Cardiac muscle cell (in vitro differentiated cells and primary cell): ENCODE results near the gene GPM6B. TPM values are rescaled to one million over a fixed set of nuclear protein-coding genes. Genes with fewer than 3 reads are reported as not detected.

Experiments
- DNase-seq, 2 donors: peaks; one replicate each; pipeline versions ENCODE4 v3.0.0 to v3.0.0-alpha.2; 2010 to 2017; ENCODE audit warnings: low read depth in 1 of 2, low spot score in 1 of 2
- H3K27ac ChIP-seq: fragments of 200-600 bp; sonication (generic); 2 replicates; pipeline ENCODE4 v1.5.1; 2016
- H3K27me3 ChIP-seq: fragments of 200-600 bp; sonication (generic); 2 replicates; pipeline ENCODE4 v1.6.0; 2016; ENCODE audit warnings: control low read depth
- H3K36me3 ChIP-seq: fragments of 200-600 bp; sonication (generic); 2 replicates; pipeline ENCODE4 v1.5.1; 2016; ENCODE audit warnings: control low read depth
- H3K4me1 ChIP-seq: fragments of 200-600 bp; sonication (generic); 2 replicates; pipeline ENCODE4 v1.8.1; 2017; ENCODE audit warnings: low read depth, mild to moderate bottlenecking, mixed run types
- H3K4me3 ChIP-seq: fragments of 200-600 bp; sonication (generic); 2 replicates; pipeline ENCODE4 v1.5.1; 2016; ENCODE audit warnings: mild to moderate bottlenecking
- H3K9me3 ChIP-seq: fragments of 200-600 bp; sonication (generic); 2 replicates; pipeline ENCODE4 v1.5.1; 2017; ENCODE audit warnings: low read depth, mild to moderate bottlenecking, control low read depth
- polyA plus RNA-seq: library from polyadenylated mRNA; unstranded; fragments of >200 nt; fragmentation: Nextera tagmentation; extraction: Ambion mirVana; gene quantifications from 2 replicates; pipeline ENCODE4 v1.2.1, GENCODE V29; 2016
- total RNA-seq: library from RNA; depleted of rRNA; stranded (reverse); fragments of >200 nt; gene quantifications from 2 replicates; pipeline ENCODE4 v1.2.3, GENCODE V29; 2016
- TF ChIP-seq, protein P1 (sequence below): IDR thresholded peaks from 2 replicates; pipeline ENCODE4 v1.5.1; 2012; ENCODE audit warnings: low read depth, mild to moderate bottlenecking, low read length

The GPM6B gene
- total and polyA plus RNA-seq, 2 experiments from 2014 or later, result 3.4 to 8.7 TPM

DNA sequence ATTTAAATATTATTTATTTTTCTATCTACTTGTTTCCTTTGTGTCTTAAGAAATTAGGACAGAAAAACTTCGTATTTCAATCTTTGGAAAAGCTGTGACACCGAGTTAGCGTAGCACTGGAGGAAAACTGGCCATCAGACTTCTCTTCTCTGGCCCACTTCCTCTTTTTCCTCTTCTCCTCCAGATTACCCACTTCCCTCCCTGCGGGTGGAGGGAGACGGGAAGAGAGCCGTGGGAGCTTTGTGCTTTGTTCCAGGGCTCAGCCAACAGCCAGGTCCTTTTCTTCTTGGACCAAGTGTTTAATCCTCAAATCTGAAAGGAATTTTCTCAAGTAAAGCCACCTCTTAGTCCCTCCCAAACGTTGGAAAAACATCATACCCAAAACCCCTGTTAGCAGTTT is 52.6 kb downstream of the GPM6B start:
- Histone ChIP-seq H3K36me3 (peaks cover 74% of the 10 kb centered on the region), H3K4me3 (no peak overlapping the region), H3K27ac (no peak overlapping the region), H3K4me1 (peaks cover 4% of the 10 kb centered on the region), H3K27me3 (no peaks in the 10 kb centered on the region), H3K9me3 (no peaks in the 10 kb centered on the region)
- DNase-seq, result no peak
- TF ChIP-seq, protein P1, sequence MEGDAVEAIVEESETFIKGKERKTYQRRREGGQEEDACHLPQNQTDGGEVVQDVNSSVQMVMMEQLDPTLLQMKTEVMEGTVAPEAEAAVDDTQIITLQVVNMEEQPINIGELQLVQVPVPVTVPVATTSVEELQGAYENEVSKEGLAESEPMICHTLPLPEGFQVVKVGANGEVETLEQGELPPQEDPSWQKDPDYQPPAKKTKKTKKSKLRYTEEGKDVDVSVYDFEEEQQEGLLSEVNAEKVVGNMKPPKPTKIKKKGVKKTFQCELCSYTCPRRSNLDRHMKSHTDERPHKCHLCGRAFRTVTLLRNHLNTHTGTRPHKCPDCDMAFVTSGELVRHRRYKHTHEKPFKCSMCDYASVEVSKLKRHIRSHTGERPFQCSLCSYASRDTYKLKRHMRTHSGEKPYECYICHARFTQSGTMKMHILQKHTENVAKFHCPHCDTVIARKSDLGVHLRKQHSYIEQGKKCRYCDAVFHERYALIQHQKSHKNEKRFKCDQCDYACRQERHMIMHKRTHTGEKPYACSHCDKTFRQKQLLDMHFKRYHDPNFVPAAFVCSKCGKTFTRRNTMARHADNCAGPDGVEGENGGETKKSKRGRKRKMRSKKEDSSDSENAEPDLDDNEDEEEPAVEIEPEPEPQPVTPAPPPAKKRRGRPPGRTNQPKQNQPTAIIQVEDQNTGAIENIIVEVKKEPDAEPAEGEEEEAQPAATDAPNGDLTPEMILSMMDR, result no peak

DNA sequence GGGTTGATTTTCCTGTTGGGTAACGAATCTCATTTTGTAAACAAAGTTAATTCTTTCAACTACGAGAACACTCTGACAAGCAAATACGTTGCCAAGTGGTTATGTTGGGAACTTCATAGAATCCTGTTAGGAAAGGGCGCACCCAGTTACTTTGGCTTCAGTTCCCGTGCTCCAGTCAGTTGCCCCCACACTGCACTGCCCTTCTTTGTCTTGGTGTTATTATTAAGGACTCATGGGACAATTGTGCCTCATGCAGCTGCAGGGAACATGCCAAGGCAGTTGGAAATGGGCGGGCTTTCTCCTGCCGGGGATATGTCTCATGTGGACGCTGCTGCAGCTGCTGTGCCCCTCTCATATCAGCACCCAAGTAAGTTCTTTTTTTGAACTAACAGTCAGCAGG is 53.4 kb downstream of the GPM6B start:
- Histone ChIP-seq H3K36me3 (peaks cover 74% of the 10 kb centered on the region), H3K27ac (no peak overlapping the region), H3K4me1 (peaks cover 4% of the 10 kb centered on the region), H3K27me3 (no peaks in the 10 kb centered on the region), H3K9me3 (no peaks in the 10 kb centered on the region), H3K4me3 (no peak overlapping the region)
- DNase-seq, result no peak
- TF ChIP-seq, protein P1, result no peak

DNA sequence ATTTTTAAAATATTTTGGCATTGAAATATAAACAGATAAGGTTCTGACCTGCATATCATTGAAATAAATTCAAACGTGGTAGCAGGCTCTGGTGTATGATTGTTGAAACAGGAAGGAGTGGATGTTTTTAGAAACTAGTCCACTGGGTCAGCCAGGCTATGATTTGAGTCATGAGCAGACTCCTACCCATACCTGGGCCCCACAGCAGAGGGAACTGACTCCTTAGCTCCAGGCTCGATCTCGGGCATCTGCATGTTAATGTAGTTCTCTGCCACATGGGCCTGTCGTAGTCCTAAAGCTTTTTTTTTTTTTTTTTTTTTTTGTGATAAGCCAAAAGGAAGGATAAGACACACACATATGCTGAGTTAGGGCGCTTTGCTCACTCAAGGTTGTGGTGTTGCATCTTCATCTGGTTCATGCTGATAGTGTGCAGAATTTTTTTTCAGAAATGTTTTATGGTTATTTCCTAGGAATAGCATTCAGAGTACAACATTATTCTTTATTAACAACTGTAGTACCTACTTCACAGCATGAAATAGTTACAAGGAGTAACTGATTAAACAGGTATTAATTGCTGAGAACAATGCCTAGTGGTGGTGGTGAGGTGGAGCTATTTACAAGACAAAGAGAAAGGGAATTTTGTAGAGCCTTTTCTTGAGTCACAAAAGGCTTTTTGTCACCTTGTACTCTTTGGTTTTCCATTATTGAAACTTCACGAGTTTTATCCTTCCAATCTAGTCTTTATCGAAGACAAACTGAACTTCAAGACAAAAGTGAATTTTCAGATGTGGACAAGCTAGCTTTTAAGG is 55.1 kb downstream of the GPM6B start:
- Histone ChIP-seq H3K27me3 (no peaks in the 10 kb centered on the region), H3K4me1 (peaks cover 4% of the 10 kb centered on the region), H3K4me3 (no peak overlapping the region), H3K9me3 (no peaks in the 10 kb centered on the region), H3K27ac (no peak overlapping the region), H3K36me3 (peaks cover 75% of the 10 kb centered on the region)
- DNase-seq, result peak in 1 of 2 donors; percentile 6
- TF ChIP-seq, protein P1, result no peak

DNA sequence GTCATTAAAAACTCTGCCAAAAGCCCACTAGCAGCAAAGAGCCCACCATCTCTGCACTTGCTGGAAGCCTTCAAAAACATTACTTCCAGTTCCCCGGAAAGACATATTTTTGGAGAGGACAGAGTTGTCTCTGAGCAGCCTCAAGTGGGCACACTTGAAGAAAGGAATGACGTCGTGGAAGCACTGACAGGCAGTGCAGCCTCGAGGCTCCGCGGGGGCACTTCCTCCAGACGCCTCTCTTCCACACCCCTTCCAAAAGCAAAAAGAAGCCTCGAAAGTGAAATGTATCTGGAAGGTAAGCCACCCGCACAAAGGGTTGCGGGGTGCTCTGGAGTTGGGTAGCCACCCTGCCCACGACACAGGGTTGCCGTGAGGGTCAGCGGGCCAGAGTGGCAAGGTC is 56.5 kb downstream of the GPM6B start:
- no peaks in the 10 kb centered on the region for H3K9me3 ChIP-seq
- H3K36me3 ChIP-seq, result peaks cover 80% of the 10 kb centered on the region

DNA sequence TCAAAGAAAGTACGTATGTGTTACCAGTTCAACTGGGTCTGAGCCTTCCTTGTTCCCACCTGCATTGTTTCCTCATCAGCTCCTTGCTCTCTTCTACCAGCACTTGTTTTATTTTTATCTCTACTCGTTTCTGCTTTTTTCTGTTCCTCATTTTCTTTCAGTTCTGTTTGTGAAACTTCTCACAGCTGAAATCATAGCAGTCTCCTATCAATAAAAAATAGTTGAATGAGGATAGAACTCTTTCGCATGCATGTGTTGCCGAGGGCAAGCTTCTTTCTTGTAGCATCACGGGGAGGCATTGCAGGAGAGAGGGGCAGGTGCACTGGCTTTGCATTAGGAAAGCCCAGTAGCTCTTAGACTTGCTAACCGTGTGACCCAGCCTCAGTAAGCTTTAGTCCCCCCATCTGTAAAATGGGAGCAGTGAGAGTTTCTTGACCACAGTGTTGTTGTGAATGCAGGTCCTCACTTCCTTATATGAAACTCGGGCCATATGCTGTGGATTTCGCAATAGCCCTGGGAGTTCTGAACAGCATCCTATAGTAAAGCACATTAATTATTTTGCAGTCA is 57.7 kb downstream of the GPM6B start:
- Histone ChIP-seq H3K4me1 (peaks cover 4% of the 10 kb centered on the region), H3K36me3 (peaks cover 84% of the 10 kb centered on the region), H3K9me3 (no peaks in the 10 kb centered on the region), H3K27me3 (no peaks in the 10 kb centered on the region), H3K4me3 (no peak overlapping the region), H3K27ac (no peak overlapping the region)
- TF ChIP-seq, protein P1, result no peak
- DNase-seq, result no peak

More for the DNA sequence above, 56.5 kb downstream of the GPM6B start:
- Histone ChIP-seq H3K4me1 (peaks cover 4% of the 10 kb centered on the region), H3K27me3 (no peaks in the 10 kb centered on the region), H3K27ac (peak overlapping the region; percentile 32), H3K4me3 (no peak overlapping the region)
- DNase-seq, result peak in 1 of 2 donors; percentile 19
- TF ChIP-seq, protein P1, result no peak
